Ascending aorta (tissue), 2 donors: Measurements from ENCODE around the gene SIGLEC5. TPM values are rescaled to one million over a fixed set of nuclear protein-coding genes. Genes with fewer than 3 reads are reported as not detected.

Source experiments
- DNase-seq, 2 donors: peaks; one replicate each; pipeline ENCODE4 v3.0.0-alpha.2; 2019; ENCODE audit warnings: low spot score in 2 of 2
- H3K27ac ChIP-seq, 2 donors: fragments of 200-600 bp; sonication (generic); one replicate each; pipeline ENCODE4 v1.5.1; 2016 to 2017; ENCODE audit warnings: mild to moderate bottlenecking in 1 of 2
- H3K27me3 ChIP-seq: fragments of 200-600 bp; sonication (generic); one replicate; pipeline ENCODE4 v1.5.1; 2017
- H3K36me3 ChIP-seq, 2 donors: fragments of 200-600 bp; sonication (generic); one replicate each; pipeline ENCODE4 v1.5.1; 2016
- H3K4me1 ChIP-seq, 2 donors: fragments of 200-600 bp; sonication (generic); one replicate each; pipeline ENCODE4 v1.5.1; 2016 to 2017; ENCODE audit warnings: mild to moderate bottlenecking in 1 of 2
- H3K4me3 ChIP-seq, 2 donors: fragments of 200-600 bp; sonication (generic); one replicate each; pipeline ENCODE4 v1.5.1; 2016 to 2017; ENCODE audit warnings: mild to moderate bottlenecking in 1 of 2
- H3K9me3 ChIP-seq, 2 donors: fragments of 200-600 bp; sonication (generic); one replicate each; pipeline ENCODE4 v1.5.1; 2016
- intact Hi-C: fragments of 100-400 bp; cut with DNase I; formaldehyde crosslinking; loops from one replicate; pipeline ENCODE4 v1.15.1; 2023
- total RNA-seq: library from RNA; depleted of rRNA; stranded (reverse); fragments of >200 nt; gene quantifications from one replicate; pipeline ENCODE4 v1.1.0, GENCODE V29; 2016
- TF ChIP-seq, protein P1 (sequence below), 3 experiments: fragments of 200-600 bp in 2 of 3; fragments of 450-650 bp in 1 of 3; sonication (generic) in 2 of 3; IDR thresholded peaks; one replicate each; pipeline ENCODE4 v1.5.1; 2016 to 2019; ENCODE audit warnings: antibody characterized with exemption in 3 of 3, mild to moderate bottlenecking in 1 of 3, moderate library complexity in 1 of 3

The SIGLEC5 gene
- total RNA-seq, 1 donor from 2014 or later: not detected

DNA sequence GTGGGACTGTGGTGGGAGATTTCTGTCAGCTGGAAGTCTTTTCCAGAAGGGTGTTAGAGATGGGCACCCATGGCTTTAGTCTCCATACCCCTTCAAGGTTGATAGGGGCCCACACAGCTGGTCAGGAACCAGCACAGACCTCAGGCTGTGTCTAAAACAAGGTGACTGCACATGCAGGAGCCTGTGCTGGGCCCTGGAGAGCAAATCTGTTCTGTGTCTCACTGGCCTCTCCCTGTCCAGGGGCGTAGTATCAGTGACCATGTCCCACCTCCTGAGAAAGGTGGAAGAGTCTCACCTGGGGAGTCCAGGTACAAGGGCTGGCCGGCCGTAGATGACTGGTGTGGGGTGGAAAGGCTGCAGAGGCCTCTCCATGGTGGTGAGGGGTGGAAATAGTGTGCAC, 39.8 kb downstream of the SIGLEC5 start:
- Histone ChIP-seq H3K27me3 (no peaks in the 10 kb centered on the region), H3K27ac (no peak overlapping the region), H3K9me3 (peaks cover 20 to 36% of the 10 kb centered on the region in 2 donors), H3K4me3 (no peak overlapping the region), H3K4me1 (peaks cover 10 to 11% of the 10 kb centered on the region in 2 donors), H3K36me3 (peaks cover 22 to 23% of the 10 kb centered on the region in 2 donors)
- TF ChIP-seq, protein P1, sequence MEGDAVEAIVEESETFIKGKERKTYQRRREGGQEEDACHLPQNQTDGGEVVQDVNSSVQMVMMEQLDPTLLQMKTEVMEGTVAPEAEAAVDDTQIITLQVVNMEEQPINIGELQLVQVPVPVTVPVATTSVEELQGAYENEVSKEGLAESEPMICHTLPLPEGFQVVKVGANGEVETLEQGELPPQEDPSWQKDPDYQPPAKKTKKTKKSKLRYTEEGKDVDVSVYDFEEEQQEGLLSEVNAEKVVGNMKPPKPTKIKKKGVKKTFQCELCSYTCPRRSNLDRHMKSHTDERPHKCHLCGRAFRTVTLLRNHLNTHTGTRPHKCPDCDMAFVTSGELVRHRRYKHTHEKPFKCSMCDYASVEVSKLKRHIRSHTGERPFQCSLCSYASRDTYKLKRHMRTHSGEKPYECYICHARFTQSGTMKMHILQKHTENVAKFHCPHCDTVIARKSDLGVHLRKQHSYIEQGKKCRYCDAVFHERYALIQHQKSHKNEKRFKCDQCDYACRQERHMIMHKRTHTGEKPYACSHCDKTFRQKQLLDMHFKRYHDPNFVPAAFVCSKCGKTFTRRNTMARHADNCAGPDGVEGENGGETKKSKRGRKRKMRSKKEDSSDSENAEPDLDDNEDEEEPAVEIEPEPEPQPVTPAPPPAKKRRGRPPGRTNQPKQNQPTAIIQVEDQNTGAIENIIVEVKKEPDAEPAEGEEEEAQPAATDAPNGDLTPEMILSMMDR (IDR thresholded peaks at IDR 0.05): no peak
- no peak for DNase-seq
- intact Hi-C loops: loop anchor here (10.0 kb wide), 2 partner anchors 226 to 786 kb away; partner anchors contain the start of genes CLDND2 and ETFB

DNA sequence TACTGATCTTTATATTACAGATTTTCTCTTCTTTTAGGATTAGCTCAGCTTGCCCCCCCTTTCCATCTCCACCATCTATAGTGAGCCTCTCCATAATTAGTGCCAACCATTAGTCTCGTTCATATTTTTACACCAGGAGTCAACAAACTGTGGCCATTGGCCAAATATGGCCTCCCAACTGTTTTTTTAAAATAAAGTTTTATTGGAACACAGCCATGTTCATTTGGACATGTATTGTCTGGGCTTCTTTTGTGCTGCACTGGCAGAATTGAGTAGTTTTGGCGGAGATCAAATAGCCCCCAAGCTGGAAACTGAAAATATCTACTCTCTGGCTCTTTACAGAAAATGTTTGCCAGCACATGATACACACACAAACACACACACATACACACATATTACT, 40.7 kb downstream of the SIGLEC5 start:
- H3K36me3 ChIP-seq: peaks cover 28 to 32% of the 10 kb centered on the region in 2 donors
- intact Hi-C loops: no loop called here

DNA sequence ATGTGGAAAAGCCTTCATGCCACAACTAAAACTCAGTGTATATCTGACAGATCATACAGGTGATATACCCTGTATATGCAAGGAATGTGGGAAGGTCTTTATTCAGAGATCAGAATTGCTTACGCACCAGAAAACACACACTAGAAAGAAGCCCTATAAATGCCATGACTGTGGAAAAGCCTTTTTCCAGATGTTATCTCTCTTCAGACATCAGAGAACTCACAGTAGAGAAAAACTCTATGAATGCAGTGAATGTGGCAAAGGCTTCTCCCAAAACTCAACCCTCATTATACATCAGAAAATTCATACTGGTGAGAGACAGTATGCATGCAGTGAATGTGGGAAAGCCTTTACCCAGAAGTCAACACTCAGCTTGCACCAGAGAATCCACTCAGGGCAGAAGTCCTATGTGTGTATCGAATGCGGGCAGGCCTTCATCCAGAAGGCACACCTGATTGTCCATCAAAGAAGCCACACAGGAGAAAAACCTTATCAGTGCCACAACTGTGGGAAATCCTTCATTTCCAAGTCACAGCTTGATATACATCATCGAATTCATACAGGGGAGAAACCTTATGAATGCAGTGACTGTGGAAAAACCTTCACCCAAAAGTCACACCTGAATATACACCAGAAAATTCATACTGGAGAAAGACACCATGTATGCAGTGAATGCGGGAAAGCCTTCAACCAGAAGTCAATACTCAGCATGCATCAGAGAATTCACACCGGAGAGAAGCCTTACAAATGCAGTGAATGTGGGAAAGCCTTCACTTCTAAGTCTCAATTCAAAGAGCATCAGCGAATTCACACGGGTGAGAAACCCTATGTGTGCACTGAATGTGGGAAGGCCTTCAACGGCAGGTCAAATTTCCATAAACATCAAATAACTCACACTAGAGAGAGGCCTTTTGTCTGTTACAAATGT, 42.7 kb downstream of the SIGLEC5 start:
- DNase-seq: no peak
- peaks cover 20 to 36% of the 10 kb centered on the region in 2 donors for H3K9me3 ChIP-seq
- H3K4me1 ChIP-seq: no peaks in the 10 kb centered on the region
- H3K36me3 ChIP-seq: peaks cover 45 to 50% of the 10 kb centered on the region in 2 donors
- no peak overlapping the region for H3K4me3 ChIP-seq
- TF ChIP-seq, protein P1 (IDR thresholded peaks at IDR 0.05): no peak
- no peak overlapping the region for H3K27ac ChIP-seq
- H3K27me3 ChIP-seq: no peaks in the 10 kb centered on the region
- intact Hi-C loops: no loop called here

More for the DNA sequence above, 40.7 kb downstream of the SIGLEC5 start:
- Histone ChIP-seq H3K4me3 (no peak overlapping the region), H3K27me3 (no peaks in the 10 kb centered on the region), H3K27ac (no peak overlapping the region), H3K4me1 (peaks cover 6 to 8% of the 10 kb centered on the region in 2 donors), H3K9me3 (peaks cover 20 to 36% of the 10 kb centered on the region in 2 donors)
- TF ChIP-seq, protein P1 (IDR thresholded peaks at IDR 0.05): no peak
- DNase-seq: no peak

DNA sequence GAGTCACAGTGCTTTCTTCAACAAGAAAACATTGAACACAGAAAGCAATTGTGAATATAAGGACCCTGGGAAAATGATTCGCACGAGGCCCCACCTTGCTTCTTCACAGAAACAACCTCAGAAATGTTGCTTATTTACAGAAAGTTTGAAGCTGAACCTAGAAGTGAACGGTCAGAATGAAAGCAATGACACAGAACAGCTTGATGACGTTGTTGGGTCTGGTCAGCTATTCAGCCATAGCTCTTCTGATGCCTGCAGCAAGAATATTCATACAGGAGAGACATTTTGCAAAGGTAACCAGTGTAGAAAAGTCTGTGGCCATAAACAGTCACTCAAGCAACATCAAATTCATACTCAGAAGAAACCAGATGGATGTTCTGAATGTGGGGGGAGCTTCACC, 43.4 kb downstream of the SIGLEC5 start:
- DNase-seq: no peak
- Histone ChIP-seq H3K4me3 (no peak overlapping the region), H3K36me3 (peaks cover 52 to 57% of the 10 kb centered on the region in 2 donors), H3K9me3 (peaks cover 20 to 36% of the 10 kb centered on the region in 2 donors), H3K27ac (no peak overlapping the region), H3K27me3 (no peaks in the 10 kb centered on the region), H3K4me1 (no peaks in the 10 kb centered on the region)
- TF ChIP-seq, protein P1 (IDR thresholded peaks at IDR 0.05): no peak
- intact Hi-C loops: no loop called here

DNA sequence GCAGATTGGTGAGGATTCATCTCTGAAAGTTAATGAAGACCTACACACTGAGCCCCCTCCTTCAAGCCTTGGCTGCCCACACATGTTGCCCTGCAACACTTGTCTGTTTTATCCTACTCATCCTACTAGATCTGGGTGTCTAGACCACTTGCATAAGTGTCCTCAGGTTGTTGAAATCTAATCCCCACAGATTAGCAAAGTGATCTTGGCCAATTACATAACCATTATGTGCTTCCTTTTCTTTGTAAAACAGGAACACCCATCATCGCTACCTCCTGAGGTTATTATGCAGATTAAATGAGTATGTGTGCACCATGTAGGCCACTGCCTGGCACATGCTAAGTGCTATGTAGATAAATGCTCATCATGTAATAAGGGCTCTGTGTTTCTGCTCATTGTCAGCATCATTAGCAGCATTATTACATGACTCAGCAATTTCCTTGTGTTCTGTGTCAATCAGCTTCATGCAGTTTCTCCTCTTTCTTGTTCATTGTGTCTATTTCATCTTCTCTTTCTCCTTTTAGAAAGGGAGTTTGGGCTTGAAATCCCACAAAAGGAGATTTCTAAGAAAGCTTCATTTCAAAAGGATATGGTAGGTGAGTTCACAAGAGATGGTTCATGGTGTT, 44.0 kb downstream of the SIGLEC5 start:
- no peak for DNase-seq
- peaks cover 58 to 63% of the 10 kb centered on the region in 2 donors for H3K36me3 ChIP-seq
- peaks cover 20 to 36% of the 10 kb centered on the region in 2 donors for H3K9me3 ChIP-seq
- H3K4me3 ChIP-seq: no peak overlapping the region
- H3K27me3 ChIP-seq: no peaks in the 10 kb centered on the region
- TF ChIP-seq, protein P1 (IDR thresholded peaks at IDR 0.05): no peak
- intact Hi-C loops: no loop called here
- H3K27ac ChIP-seq: no peak overlapping the region
- H3K4me1 ChIP-seq: no peaks in the 10 kb centered on the region
